ENCODE results near the gene SKP1. TPM values are rescaled to one million over a fixed set of nuclear protein-coding genes. Genes with fewer than 3 reads are reported as not detected.

SKP1 gene
- total RNA-seq, 1 donor from 2014 or later = 234 TPM

GRCh38 chr5:134125039-134126015 is 51.4 kb downstream of the SKP1 start:
- ATAC-seq (peak; percentile 4), DNase-seq (no peak)
- peak overlapping the region; percentile 42 for H3K27ac ChIP-seq
- no peak overlapping the region for H3K4me3 ChIP-seq
- no peaks in the 10 kb centered on the region for H3K36me3 ChIP-seq
- peaks cover 41% of the 10 kb centered on the region for H3K4me1 ChIP-seq
- TF ChIP-seq CTCF (IDR thresholded peaks at IDR 0.05) = no peak
- no peaks in the 10 kb centered on the region for H3K9me3 ChIP-seq
- no peaks in the 10 kb centered on the region for H3K27me3 ChIP-seq
- intact Hi-C loops (cut with DNase I) = no loop called here

GRCh38 chr5:134124289-134125038 is 52.3 kb downstream of the SKP1 start:
- Histone ChIP-seq H3K36me3 (no peaks in the 10 kb centered on the region), H3K4me1 (peaks cover 32% of the 10 kb centered on the region), H3K9me3 (no peaks in the 10 kb centered on the region), H3K27me3 (no peaks in the 10 kb centered on the region), H3K4me3 (no peak overlapping the region), H3K27ac (peak overlapping the region; percentile 42)
- intact Hi-C loops (cut with DNase I) = no loop called here
- DNase-seq (no peak), ATAC-seq (no peak)
- no peak for TF ChIP-seq CTCF (IDR thresholded peaks at IDR 0.05)

GRCh38 chr5:134123360-134123759 is 53.4 kb downstream of the SKP1 start:
- no peak overlapping the region for H3K4me3 ChIP-seq
- intact Hi-C loops (cut with DNase I) = no loop called here
- H3K27me3 ChIP-seq = no peaks in the 10 kb centered on the region
- H3K4me1 ChIP-seq = peaks cover 23% of the 10 kb centered on the region
- no peaks in the 10 kb centered on the region for H3K36me3 ChIP-seq
- no peak for TF ChIP-seq CTCF (IDR thresholded peaks at IDR 0.05)
- H3K27ac ChIP-seq = no peak overlapping the region
- no peak for ATAC-seq
- no peak for DNase-seq
- H3K9me3 ChIP-seq = no peaks in the 10 kb centered on the region

GRCh38 chr5:134122530-134122929 is 54.2 kb downstream of the SKP1 start:
- no peak overlapping the region for H3K27ac ChIP-seq
- ATAC-seq = no peak
- no peak for DNase-seq
- H3K4me3 ChIP-seq = no peak overlapping the region
- H3K27me3 ChIP-seq = no peaks in the 10 kb centered on the region
- H3K36me3 ChIP-seq = no peaks in the 10 kb centered on the region
- H3K9me3 ChIP-seq = no peaks in the 10 kb centered on the region
- intact Hi-C loops (cut with DNase I) = no loop called here
- no peak for TF ChIP-seq CTCF (IDR thresholded peaks at IDR 0.05)
- H3K4me1 ChIP-seq = peaks cover 23% of the 10 kb centered on the region

- Histone ChIP-seq H3K4me3 (no peak overlapping the region), H3K27ac (no peak overlapping the region), H3K27me3 (no peaks in the 10 kb centered on the region), H3K9me3 (no peaks in the 10 kb centered on the region), H3K36me3 (no peaks in the 10 kb centered on the region), H3K4me1 (peaks cover 12% of the 10 kb centered on the region)
- intact Hi-C loops (cut with DNase I) = no loop called here
- DNase-seq (no peak), ATAC-seq (no peak)
- no peak for TF ChIP-seq CTCF (IDR thresholded peaks at IDR 0.05)
Observed at GRCh38 chr5:134120386-134121138, 56.2 kb downstream of the SKP1 start.
